GM18526 (cell line): ENCODE measurements around the gene ZNF787.

ENCODE experiments used
- POLR2A ChIP-seq: IDR thresholded peaks from 3 replicates; pipeline ENCODE4 v1.6.1; 2011; ENCODE audit not compliant: insufficient read length; ENCODE audit errors: extremely low read depth

ZNF787 gene

GRCh38 chr19:56121180-56122167, at the start of gene ZNF787:
TSS of gene ZNF787 (minus strand) at chr19:56121295. CDS start at chr19:56103217, 18,078 bp downstream.
- TF ChIP-seq POLR2A = peak; percentile 76

- TF ChIP-seq POLR2A = no peak
Measured at GRCh38 chr19:56170261-56170660, 49.2 kb upstream of the ZNF787 start.

GRCh38 chr19:56167064-56167578, 46.0 kb upstream of the ZNF787 start:
- TF ChIP-seq POLR2A = no peak

- TF ChIP-seq POLR2A = no peak
Measured at GRCh38 chr19:56163097-56163496, 42.0 kb upstream of the ZNF787 start.

GRCh38 chr19:56162258-56162657, 41.2 kb upstream of the ZNF787 start:
- TF ChIP-seq POLR2A = no peak

- TF ChIP-seq POLR2A = no peak
Measured at GRCh38 chr19:56161534-56161933, 40.4 kb upstream of the ZNF787 start.

GRCh38 chr19:56159622-56160271, 38.7 kb upstream of the ZNF787 start:
- no peak for TF ChIP-seq POLR2A

GRCh38 chr19:56159009-56159559, 38.0 kb upstream of the ZNF787 start:
- no peak for TF ChIP-seq POLR2A

GRCh38 chr19:56158170-56158757, 37.2 kb upstream of the ZNF787 start:
- TF ChIP-seq POLR2A = no peak

GRCh38 chr19:56156768-56157167, 35.7 kb upstream of the ZNF787 start:
- no peak for TF ChIP-seq POLR2A

- no peak for TF ChIP-seq POLR2A
Measured at GRCh38 chr19:56155124-56155687, 34.1 kb upstream of the ZNF787 start.

- no peak for TF ChIP-seq POLR2A
Measured at GRCh38 chr19:56153507-56153906, 32.4 kb upstream of the ZNF787 start.

GRCh38 chr19:56152644-56153043, 31.5 kb upstream of the ZNF787 start:
- no peak for TF ChIP-seq POLR2A

GRCh38 chr19:56150358-56150757, 29.3 kb upstream of the ZNF787 start:
- no peak for TF ChIP-seq POLR2A

GRCh38 chr19:56149656-56150038, 28.6 kb upstream of the ZNF787 start:
- TF ChIP-seq POLR2A = no peak
